ENCODE measurements around the gene IQCN. TPM values are rescaled to one million over a fixed set of nuclear protein-coding genes. Genes with fewer than 3 reads are reported as not detected.

IQCN gene
- total RNA-seq, 1 experiment from 2014 or later = 0.76 TPM

- peak; percentile 45 for DNase-seq
- Histone ChIP-seq H3K4me3 (ENCODE audit: insufficient read depth, low read depth, low read length) (no peak overlapping the region), H3K36me3 (replicated peaks; ENCODE audit: control insufficient read depth, insufficient read depth, low read length) (peaks cover 29% of the 10 kb centered on the region), H3K27me3 (ENCODE audit: control insufficient read depth, insufficient read depth, low read length) (no peaks in the 10 kb centered on the region)
These were observed 36.1 kb upstream of the IQCN start for GRCh38 chr19:18310118-18310909.

- Histone ChIP-seq H3K4me3 (ENCODE audit: insufficient read depth, low read depth, low read length) (no peak overlapping the region), H3K36me3 (replicated peaks; ENCODE audit: control insufficient read depth, insufficient read depth, low read length) (peaks cover 28% of the 10 kb centered on the region), H3K27me3 (ENCODE audit: control insufficient read depth, insufficient read depth, low read length) (no peaks in the 10 kb centered on the region)
- peak; percentile 44 for DNase-seq
These were observed 35.3 kb upstream of the IQCN start for GRCh38 chr19:18309525-18310064.

- Histone ChIP-seq H3K36me3 (replicated peaks; ENCODE audit: control insufficient read depth, insufficient read depth, low read length) (peaks cover 25% of the 10 kb centered on the region), H3K27me3 (ENCODE audit: control insufficient read depth, insufficient read depth, low read length) (no peaks in the 10 kb centered on the region), H3K4me3 (ENCODE audit: insufficient read depth, low read depth, low read length) (no peak overlapping the region)
- peak; percentile 41 for DNase-seq
These were observed 34.7 kb upstream of the IQCN start for GRCh38 chr19:18308948-18309325.

DNA sequence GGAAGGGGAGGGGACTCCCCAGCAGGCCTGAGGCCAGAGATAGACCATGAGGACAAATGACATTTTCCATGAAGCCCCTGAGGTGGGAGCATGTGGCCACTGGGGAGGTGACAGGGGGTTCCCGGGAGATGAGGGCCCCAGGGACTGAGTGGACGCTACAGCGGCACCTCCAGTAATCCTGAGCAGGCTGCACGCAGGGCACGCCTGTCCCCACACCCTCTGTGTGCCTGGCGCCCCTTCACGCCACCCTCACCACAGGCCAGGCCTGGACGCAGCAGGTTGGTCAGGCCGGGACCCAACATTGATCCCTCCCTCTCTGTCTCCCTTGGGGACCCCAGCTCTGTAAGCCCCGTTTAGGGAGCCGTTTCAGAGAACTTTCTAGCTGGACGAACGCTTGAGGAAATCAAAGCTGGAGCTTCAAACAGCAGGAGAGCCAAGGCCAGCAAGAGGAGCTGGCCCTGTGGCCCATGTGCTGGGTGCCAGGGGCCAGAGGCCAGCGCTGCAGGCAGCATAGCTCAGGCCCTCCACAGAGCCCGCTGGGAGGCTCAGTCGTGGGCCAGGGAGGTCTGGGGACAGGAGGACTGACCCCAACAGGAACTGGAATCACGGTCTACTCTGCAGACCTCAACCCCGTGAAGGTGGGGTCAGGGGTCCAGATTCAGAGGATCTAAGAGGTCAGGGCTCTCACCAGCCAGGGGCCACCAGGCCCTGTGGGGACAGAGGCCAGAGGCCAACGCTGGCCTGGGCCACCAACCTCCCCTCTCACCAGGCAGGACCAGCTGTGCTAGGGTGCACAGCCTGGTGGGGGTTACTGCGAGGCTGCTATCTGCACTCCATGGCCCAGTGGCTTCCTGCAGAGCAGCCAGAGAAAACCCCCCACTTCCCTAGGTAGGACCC is 34.0 kb upstream of the IQCN start:
- H3K4me3 ChIP-seq (ENCODE audit: insufficient read depth, low read depth, low read length) = no peak overlapping the region
- peaks cover 21% of the 10 kb centered on the region for H3K36me3 ChIP-seq (replicated peaks; ENCODE audit: control insufficient read depth, insufficient read depth, low read length)
- H3K27me3 ChIP-seq (ENCODE audit: control insufficient read depth, insufficient read depth, low read length) = no peaks in the 10 kb centered on the region
- peak; percentile 49 for DNase-seq

DNA sequence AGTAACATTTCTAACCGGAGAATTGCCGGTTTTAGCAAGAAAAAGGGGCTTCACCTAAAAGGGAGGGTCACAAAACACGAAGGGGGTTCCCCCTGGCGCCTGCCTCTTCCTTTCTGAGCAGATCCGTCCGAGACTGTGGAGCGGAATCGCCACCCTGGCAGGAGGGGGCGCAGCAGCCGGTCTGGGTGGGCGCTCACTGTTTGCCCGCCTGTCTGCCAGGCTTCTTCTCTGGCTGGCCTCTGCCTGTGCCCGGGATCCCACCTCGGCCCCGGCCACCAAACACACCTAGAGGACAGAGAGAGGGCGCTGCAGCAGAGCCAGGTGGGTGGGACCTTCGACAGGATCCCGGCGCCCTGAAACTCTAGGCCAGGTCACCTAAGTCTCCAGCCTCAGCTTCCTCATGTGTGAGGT is 33.0 kb upstream of the IQCN start:
- peak; percentile 68 for DNase-seq
- peaks cover 15% of the 10 kb centered on the region for H3K36me3 ChIP-seq (replicated peaks; ENCODE audit: control insufficient read depth, insufficient read depth, low read length)
- H3K4me3 ChIP-seq (ENCODE audit: insufficient read depth, low read depth, low read length) = no peak overlapping the region
- H3K27me3 ChIP-seq (ENCODE audit: control insufficient read depth, insufficient read depth, low read length) = no peaks in the 10 kb centered on the region

GRCh38 chr19:18306888-18307260 is 32.6 kb upstream of the IQCN start:
- no peak overlapping the region for H3K4me3 ChIP-seq (ENCODE audit: insufficient read depth, low read depth, low read length)
- no peaks in the 10 kb centered on the region for H3K27me3 ChIP-seq (ENCODE audit: control insufficient read depth, insufficient read depth, low read length)
- peaks cover 12% of the 10 kb centered on the region for H3K36me3 ChIP-seq (replicated peaks; ENCODE audit: control insufficient read depth, insufficient read depth, low read length)
- DNase-seq = no peak

- no peaks in the 10 kb centered on the region for H3K27me3 ChIP-seq (ENCODE audit: control insufficient read depth, insufficient read depth, low read length)
- peaks cover 12% of the 10 kb centered on the region for H3K36me3 ChIP-seq (replicated peaks; ENCODE audit: control insufficient read depth, insufficient read depth, low read length)
- H3K4me3 ChIP-seq (ENCODE audit: insufficient read depth, low read depth, low read length) = no peak overlapping the region
- DNase-seq = peak; percentile 43
These were observed 32.1 kb upstream of the IQCN start for GRCh38 chr19:18306209-18306887.

DNA sequence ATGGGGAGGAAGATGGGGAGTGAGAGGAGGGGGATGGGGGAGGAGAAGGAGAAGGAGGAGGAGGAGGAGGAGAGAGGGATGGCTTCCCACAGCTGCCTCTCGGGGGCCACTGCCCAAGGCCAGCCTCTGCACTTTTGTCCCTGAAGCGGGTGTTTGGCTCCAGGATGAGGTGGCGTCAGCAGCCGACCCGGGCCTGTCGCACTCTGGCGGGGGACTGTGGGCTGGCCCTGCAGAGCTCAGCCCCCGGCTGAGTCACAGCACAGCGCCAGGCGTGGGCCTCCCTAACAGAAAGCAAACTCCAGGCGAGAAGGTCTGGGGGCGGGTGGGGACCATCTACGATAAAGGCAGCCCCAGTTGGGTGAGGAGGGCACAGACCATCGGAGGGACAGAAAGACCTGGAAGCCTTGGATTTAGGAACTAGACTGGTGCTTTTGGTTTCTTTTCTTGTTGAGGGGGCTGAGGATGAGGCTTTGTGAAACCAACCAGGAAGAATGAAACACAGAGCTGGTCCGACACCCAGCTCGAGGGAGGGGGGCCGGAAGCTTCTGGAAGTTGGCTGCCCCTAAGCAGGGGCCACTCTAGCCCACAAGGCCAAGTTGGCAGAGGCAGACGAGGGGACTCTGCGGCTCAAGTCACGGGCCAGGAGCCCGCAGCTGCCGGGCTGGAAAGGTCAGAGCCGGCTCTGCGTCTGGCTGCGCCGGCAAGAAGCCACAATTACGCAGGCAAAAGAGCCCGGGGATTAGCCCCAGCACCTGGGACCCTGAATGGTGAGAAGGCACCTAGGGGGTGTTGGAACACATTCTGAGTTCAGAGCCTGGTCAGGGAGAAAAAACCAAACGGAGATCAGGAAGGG is 30.4 kb upstream of the IQCN start:
- Histone ChIP-seq H3K4me3 (ENCODE audit: insufficient read depth, low read depth, low read length) (peak overlapping the region; percentile 29), H3K36me3 (replicated peaks; ENCODE audit: control insufficient read depth, insufficient read depth, low read length) (peaks cover 6% of the 10 kb centered on the region), H3K27me3 (ENCODE audit: control insufficient read depth, insufficient read depth, low read length) (no peaks in the 10 kb centered on the region)
- DNase-seq = peak; percentile 93

GRCh38 chr19:18304208-18304457 is 29.9 kb upstream of the IQCN start:
- no peak for DNase-seq
- no peaks in the 10 kb centered on the region for H3K27me3 ChIP-seq (ENCODE audit: control insufficient read depth, insufficient read depth, low read length)
- peaks cover 4% of the 10 kb centered on the region for H3K36me3 ChIP-seq (replicated peaks; ENCODE audit: control insufficient read depth, insufficient read depth, low read length)
- no peak overlapping the region for H3K4me3 ChIP-seq (ENCODE audit: insufficient read depth, low read depth, low read length)

GRCh38 chr19:18301718-18302111 is 27.5 kb upstream of the IQCN start:
- no peaks in the 10 kb centered on the region for H3K36me3 ChIP-seq (replicated peaks; ENCODE audit: control insufficient read depth, insufficient read depth, low read length)
- peak; percentile 15 for DNase-seq
- no peak overlapping the region for H3K4me3 ChIP-seq (ENCODE audit: insufficient read depth, low read depth, low read length)
- no peaks in the 10 kb centered on the region for H3K27me3 ChIP-seq (ENCODE audit: control insufficient read depth, insufficient read depth, low read length)

DNA sequence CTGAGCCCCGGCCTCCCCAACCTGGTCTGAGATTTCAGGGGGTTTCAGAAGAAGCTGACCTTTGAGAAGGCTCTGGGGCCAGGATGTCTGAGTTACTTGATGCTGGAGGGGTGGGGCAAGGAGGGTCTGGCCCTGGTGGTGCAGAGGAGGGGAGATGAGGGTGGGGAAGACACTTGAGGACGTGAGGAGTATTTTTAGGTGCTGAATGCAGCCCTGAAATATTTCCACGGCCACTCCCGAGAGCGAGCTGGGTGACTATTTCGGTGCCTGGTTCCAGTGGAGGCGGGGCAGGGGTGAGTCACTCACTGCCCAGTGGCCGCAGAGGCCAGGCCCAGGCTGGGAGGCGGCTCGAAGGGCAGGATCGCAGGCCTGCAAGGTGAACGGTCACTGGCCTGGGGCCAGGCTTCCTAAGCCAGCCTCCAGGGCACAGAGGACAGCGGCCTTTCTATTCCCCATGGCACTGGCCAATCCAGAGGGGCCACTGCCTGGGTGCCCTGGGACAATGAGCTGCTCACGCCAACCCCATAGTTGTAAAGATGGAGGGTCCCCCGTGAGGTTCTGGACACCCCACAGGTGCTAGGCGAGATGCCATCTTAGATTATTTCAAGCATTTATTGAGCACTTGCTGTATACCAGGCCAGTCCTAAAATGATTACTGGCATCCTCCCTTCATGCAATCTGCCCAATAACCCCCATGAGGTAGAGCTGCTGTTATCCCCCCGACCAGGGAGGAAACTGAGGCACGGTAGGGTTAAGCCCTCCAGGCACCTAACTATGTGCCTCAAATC is 26.9 kb upstream of the IQCN start:
- DNase-seq = peak; percentile 49
- H3K27me3 ChIP-seq (ENCODE audit: control insufficient read depth, insufficient read depth, low read length) = no peaks in the 10 kb centered on the region
- no peaks in the 10 kb centered on the region for H3K36me3 ChIP-seq (replicated peaks; ENCODE audit: control insufficient read depth, insufficient read depth, low read length)
- no peak overlapping the region for H3K4me3 ChIP-seq (ENCODE audit: insufficient read depth, low read depth, low read length)

- no peak for DNase-seq
- Histone ChIP-seq H3K27me3 (ENCODE audit: control insufficient read depth, insufficient read depth, low read length) (no peaks in the 10 kb centered on the region), H3K36me3 (replicated peaks; ENCODE audit: control insufficient read depth, insufficient read depth, low read length) (no peaks in the 10 kb centered on the region), H3K4me3 (ENCODE audit: insufficient read depth, low read depth, low read length) (no peak overlapping the region)
These were observed 25.4 kb upstream of the IQCN start for GRCh38 chr19:18299654-18300053.

DNA sequence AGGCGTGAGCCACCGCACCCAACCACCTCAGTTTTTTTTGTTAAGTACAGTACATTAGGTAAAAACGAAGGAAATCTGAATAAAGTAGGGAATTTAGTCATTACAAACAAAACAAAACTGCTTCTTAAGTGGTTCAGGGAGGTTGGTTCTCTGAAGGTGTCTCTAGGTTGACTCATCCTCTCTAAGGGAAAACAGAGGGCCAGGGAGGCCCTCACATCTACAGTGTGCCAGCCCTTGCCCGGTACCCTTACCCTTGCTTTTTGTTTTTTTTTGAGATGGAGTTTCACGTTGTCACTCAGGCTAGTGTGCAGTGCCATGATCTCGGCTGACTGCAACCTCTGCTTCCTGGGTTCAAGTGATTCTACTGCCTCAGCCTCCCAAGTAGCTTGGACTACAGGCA is 24.3 kb upstream of the IQCN start:
- no peaks in the 10 kb centered on the region for H3K36me3 ChIP-seq (replicated peaks; ENCODE audit: control insufficient read depth, insufficient read depth, low read length)
- no peak for DNase-seq

More for the DNA sequence above, 24.3 kb upstream of the IQCN start:
- Histone ChIP-seq H3K27me3 (ENCODE audit: control insufficient read depth, insufficient read depth, low read length) (no peaks in the 10 kb centered on the region), H3K4me3 (ENCODE audit: insufficient read depth, low read depth, low read length) (no peak overlapping the region)
